Stimulated activated CD8-positive, alpha-beta memory T cell treated with anti-CD3 and anti-CD28 coated beads, Interleukin-2, amount 100 ng/mL, for 1 hour (primary cell): ENCODE data around the gene DPP7.
A peak's percentile ranks its signal among the peaks of the same experiment; 100 is the strongest.
"Not testable (repeated sequence)": the region's sequence is repeated elsewhere in the genome, so short reads cannot be mapped to it uniquely, and the experiment has no call there.

Experiments used
- DNase-seq, 2 donors: peaks; one replicate each; pipeline ENCODE4 v3.0.0-alpha.2; 2020; ENCODE audit warnings: low read depth in 2 of 2

Gene DPP7

GRCh38 chr9:137070906-137071275 lies 43.6 kb downstream of the DPP7 start:
- no peak for DNase-seq

- peak; percentile 67 to 69 for DNase-seq
These were observed 44.2 kb downstream of the DPP7 start, which contains the start of gene SAPCD2 for GRCh38 chr9:137070201-137070905. SAPCD2 (minus strand) TSS chr9:137070557; CDS start chr9:137070460, 97 bp downstream.

GRCh38 chr9:137069508-137070091 lies 44.9 kb downstream of the DPP7 start:
- DNase-seq, result no peak

GRCh38 chr9:137068539-137069507 lies 45.7 kb downstream of the DPP7 start:
- DNase-seq, result no peak

- DNase-seq, result peak; percentile 66 to 71
These were observed 46.5 kb downstream of the DPP7 start for GRCh38 chr9:137067860-137068538.

- DNase-seq, result no peak
These were observed 48.3 kb downstream of the DPP7 start for GRCh38 chr9:137066096-137066861.

GRCh38 chr9:137065336-137065967 lies 49.1 kb downstream of the DPP7 start:
- no peak for DNase-seq

- no peak for DNase-seq
These were observed 49.7 kb downstream of the DPP7 start for GRCh38 chr9:137064880-137065164.

- DNase-seq, result peak in 1 of 2 donors; percentile 23
These were observed 50.3 kb downstream of the DPP7 start for GRCh38 chr9:137064027-137064879.

GRCh38 chr9:137063311-137064026 lies 51.1 kb downstream of the DPP7 start:
- DNase-seq, result no peak

GRCh38 chr9:137062798-137063197 lies 51.7 kb downstream of the DPP7 start:
- not testable (repeated sequence) for DNase-seq

- DNase-seq, result no peak
These were observed 52.1 kb downstream of the DPP7 start for GRCh38 chr9:137062384-137062783.
